Measurements from ENCODE around the gene DAB2IP.
"Not testable (repeated sequence)": the region's sequence is repeated elsewhere in the genome, so short reads cannot be mapped to it uniquely, and the experiment has no call there.

Gene DAB2IP

DNA sequence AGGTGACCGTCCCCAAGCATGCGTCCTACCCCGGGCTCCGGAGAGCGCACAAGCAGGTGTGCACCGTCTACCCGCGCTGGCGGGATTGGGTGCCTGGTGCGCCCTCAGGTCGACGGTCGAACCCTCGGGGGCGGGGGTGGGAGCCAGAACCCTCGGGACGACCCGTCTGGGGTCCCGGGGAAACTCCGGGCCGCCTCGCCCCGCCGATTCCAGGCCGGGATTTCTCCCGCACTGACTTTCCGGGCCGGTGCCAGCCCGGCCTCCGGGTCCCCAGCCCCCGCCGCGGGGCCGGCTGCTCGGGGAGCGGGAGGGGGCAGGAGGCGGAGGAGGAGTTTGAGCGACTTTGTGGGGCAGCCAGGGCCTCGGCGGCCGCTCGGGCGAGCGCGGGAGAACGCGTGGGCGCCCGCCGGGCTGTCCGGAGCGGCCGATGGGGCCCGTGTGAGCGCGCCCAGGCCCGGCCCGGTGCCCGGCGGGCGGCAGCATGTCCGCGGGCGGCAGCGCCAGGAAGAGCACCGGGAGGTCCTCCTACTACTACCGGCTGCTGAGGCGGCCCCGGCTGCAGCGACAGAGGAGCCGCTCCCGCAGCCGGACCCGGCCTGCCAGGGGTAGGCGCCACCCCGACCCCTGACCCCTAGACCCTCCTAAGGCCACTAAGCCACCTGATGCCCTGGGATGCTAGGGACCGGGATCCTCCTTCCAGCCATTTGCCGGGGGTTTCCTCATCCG, at the start of gene DAB2IP:
TSS of gene DAB2IP (plus strand) at position 340 of the 726 bp plus-strand sequence. CDS start at position 482, 142 bp downstream.
- no peak for DNase-seq (ENCODE audit: low read depth, low spot score)

DNA sequence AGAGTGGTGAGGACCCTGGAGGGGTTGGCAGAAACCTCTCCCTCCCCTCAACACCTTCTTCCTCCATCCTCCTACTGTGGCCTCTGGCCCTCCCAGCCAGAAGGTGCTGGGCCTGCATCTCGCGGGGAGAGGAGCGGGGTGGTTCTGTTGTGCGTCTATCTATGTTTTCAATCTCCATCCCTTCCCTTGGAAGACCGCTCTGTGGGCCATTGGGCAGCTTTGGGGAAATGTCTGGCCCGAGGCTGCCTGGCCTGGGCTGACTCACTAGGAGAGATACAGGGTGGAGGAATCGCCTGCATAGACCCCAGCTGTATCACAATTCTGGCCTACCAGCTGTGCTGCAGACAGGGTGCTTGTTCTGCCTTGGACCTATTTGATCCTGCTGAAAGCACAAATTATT, 48.4 kb upstream of the DAB2IP start:
- no peak for DNase-seq (ENCODE audit: low read depth, low spot score)

DNA sequence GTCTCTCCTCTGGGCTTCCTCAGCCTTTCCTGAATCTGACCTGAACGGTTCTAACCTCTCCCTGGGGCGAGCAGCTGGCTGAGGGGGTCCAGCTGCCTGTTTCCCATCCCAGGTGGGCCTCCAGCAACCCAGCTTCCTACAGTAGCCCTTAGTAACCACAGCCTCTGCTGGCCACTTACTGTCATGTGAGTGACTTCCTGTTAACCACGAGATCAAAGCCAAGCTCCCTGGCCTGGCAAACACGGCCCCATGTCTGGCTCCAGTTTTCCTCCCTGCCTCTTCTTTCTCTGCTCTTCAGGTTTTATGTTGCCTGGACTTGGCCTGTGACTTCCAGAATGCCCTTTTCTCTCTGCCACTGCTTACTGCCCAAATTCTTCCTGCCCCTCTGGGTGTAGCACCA, 47.2 kb upstream of the DAB2IP start:
- DNase-seq (ENCODE audit: low read depth, low spot score), result no peak

DNA sequence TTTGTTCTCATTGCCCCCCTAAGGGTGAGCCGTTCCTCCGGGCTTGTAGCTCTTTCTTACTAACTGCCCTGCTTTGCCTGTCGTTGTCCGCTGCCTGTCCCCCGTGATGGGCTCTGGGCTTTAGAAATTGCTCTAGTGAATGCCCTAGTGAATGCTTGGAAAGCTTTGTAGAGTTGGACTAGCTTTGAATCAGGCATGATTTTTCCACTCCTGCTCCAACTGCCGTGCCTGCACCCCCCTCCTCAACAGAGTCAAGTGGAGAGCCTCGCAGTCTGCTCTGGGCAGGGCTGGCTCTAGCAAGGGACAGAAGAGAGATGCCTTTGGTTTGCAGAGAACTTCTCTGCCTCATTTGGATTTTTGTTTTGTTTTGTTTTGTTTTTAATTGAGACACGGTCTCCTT, 46.8 kb upstream of the DAB2IP start:
- no peak for DNase-seq (ENCODE audit: low read depth, low spot score)

DNA sequence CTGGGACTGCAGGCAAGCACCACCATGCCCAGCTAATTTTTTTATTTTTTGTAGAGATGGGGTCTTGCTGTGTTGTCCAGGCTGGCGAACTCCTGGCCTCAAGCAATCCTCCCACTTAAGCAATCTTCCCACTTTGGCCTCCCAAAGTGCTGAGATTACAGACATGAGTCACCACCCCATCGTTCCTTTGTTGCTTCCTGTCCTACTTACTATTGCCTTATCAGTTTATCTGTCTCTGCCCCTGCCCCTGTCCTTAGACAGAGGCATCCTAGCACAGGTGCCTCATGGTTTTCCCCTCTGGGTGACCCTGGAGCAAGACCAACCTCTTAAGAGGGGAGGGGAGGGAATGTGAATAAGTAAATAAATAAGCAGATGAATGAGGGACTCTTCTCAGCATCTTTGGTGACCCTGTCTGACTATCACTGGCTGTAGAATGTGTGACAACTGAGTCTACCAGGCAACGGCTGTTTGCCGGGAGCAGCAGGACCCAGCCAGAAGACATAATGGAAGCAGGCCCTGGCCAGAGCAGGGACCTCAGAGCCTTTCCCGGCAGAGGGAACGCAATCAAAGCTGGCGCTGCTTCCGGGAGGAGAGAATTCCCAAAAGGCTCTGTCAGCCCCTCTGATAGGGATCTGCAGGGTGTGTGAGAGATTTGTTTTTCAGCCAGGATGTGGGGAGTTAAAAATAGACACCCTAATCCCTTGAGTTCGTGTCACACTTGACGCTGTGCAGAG, 43.8 kb upstream of the DAB2IP start:
- DNase-seq (ENCODE audit: low read depth, low spot score), result no peak

DNA sequence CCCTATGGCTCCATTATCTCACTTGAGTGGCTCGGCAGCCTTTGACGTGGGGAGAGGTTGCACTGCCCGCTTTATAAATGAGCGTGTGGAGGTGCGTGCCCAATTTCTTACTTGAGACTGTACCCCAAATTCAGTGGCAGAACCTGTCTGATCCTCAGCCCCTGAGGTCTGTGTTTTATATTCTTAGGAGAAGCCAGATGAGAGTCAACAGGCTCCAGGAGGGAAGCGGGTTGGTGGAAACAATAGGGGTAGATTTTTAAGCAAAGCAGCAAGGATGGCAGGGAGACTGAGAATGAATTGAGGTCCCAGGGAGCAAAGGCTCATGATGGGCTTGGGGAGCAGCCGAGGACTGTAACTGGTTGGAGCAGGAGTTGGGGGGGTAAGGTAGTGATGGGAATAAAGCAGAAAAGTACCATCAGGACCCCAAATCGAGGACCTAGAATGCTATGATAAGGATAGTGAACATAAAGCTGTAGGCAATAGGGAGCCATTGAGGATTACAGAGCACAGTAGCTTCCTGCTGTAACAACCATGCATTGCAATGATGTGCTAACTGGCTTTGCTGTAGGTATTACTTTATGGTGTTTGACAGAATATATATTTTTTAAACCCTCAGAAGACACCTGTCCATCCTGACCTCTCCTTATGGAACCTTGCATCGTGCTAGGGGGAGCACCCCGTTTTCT, 43.1 kb upstream of the DAB2IP start:
- no peak for DNase-seq (ENCODE audit: low read depth, low spot score)

DNA sequence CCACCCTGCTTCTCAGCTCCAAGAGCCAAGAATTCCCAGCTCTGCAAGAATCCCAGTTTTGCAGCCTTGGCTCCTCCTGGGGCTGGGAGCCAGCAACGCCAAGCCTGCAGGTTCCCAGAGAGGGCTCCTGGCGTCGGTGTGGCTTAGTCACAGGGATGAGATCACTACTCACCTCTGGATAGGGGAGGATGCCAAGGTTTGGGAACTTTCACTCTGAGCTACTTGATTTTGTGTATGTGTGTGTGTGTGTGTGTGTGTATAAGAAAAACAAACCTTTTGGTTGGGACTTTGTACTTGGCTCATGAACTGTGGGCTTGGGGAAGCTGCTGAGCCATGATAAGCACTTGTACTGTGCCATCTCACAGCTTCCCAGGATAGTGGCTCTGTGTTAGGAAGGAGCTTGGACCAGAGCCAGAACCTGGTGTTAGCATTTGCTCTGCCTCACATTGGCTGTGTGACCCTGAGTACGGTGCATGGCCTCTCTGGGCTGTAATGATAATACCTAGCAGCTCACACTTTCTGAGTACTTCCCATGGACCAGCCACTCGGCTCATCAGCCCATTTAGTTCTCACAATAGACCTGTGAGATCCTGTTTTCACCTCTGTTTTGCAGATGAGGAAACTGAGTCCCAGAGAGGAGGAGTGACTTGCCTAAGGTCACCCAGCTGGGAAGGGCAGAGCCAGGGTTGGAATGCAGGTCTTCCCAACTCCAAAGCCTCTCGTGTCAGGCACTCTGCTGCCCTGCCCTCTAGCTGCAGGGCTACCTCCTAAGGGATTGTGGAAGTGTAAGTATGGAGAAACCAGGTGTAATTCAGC, 41.4 kb upstream of the DAB2IP start:
- DNase-seq (ENCODE audit: low read depth, low spot score), result no peak

DNA sequence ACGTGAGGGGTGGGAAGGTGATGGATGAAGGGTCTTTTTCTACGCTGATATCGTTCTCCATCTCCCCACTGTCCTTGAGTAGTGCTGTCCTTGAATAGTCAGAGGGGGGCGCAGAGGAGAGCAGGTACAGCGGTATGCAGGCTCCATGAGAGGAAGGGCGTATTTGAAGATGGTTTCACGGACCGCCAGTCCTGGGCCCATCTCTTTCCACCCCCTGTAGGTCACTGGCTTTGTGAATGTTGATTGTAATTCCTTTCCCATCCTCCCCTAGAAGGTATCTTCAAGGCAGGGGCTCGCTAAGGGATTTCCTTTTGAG, 40.8 kb upstream of the DAB2IP start:
- DNase-seq (ENCODE audit: low read depth, low spot score), result no peak

DNA sequence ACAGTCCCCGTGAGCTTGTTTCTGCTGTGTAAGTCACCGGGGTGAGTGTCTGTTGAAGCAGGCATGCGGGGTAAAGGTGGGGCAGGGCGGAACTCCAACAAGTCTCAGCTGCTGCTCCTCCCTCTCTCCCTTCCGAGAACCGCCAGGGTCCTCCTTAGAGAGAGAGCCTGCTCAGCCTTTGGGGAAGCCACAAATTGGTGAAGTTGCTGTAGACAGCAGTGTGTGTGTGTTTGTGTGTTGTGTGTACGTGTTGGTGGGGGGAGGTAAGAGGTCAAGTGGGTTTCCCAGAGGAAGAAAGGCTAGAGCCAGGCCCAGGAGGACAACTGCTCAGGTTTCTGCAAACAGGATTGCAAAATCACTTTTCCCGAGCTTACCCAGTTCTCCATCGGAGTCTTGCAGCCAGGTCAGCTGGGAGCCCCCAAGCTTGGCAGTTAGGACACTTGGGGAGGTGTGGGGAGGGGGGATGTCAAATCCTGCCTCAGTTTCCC, 38.9 kb upstream of the DAB2IP start:
- DNase-seq (ENCODE audit: low read depth, low spot score), result no peak

DNA sequence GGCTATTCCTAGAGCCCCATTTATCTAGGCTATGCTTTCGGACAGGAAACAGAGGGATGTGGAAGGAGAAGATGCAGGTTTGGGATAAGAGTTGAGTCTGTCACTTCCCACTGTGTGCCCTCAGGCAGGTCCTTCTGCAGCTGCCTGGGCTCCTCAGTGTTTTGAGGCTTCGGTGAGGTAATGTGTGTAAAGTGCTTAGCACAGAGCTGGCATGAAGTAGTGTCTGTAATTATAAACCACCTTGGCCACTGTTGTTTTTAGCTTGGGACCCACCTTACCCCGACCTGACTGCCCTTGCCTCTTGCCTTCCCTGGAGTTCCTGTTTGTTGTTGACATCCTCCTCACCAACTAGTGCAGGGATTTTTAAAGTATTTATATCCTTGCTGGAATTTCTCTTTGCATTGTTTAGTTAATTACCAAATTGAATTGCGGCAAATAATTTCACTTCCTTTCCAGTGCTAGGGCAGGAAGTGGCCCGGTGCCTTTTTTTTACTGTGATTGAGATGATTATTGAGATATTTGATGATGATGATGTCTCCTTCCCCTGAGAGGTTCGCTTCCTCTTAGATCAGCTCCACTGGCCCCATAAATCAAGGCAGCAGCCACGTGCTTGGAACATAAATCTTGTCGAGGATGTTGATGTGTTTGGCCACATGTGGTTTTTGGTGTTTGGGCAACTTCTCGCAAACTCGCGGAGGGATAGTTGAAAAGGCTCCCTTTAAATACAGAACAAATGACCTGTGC, 38.3 kb upstream of the DAB2IP start:
- DNase-seq (ENCODE audit: low read depth, low spot score), result no peak

DNA sequence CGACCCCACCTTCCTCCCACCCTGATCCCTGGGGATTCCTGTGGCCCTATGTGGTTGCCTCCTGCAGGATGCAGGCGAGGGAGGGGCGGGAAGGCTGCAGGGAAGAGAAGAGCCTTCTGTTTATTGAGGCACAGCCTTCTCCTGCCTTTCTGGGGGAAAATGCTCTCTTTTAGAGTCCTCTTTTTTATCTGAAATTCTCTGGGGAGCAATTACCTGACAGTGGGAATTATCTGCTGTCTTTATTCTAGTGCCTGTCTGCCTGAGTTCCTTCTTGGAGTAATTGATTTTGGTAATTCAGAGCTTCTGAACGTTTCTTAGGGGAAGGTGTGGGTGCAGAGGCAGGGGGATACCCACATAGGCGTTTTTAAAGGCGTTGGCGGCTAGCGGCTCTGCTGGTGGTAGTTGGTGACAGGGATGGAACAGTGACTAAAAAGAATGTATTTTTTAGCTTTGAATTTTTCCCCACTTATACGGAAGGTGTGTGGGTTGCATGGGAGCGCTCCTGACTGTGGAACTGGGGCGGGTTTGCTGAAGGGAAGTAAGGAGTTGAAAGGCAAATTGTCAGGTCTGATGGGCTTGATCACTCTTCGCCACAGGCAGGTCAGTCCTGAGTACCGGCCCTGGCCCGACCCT, 35.2 kb upstream of the DAB2IP start:
- no peak for DNase-seq (ENCODE audit: low read depth, low spot score)

DNA sequence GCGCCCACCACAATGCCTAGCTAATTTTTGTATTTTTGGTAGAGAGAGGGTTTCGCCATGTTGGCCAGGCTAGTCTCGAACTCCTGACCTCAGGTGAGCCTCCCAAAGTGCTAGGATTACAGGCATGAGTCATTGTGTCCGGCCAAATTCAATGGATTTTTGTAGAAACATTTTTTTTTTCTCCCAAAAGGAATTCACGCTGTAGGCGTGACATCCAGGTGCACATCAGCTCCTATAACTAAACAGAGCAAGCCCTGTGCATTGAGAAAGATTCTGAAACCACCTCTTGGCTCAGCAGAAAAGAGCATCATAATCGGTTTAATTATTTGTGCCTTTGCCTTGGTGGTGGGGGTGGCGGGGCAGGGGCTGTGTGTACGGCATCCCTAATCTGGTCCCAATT, 32.9 kb upstream of the DAB2IP start:
- no peak for DNase-seq (ENCODE audit: low read depth, low spot score)

DNA sequence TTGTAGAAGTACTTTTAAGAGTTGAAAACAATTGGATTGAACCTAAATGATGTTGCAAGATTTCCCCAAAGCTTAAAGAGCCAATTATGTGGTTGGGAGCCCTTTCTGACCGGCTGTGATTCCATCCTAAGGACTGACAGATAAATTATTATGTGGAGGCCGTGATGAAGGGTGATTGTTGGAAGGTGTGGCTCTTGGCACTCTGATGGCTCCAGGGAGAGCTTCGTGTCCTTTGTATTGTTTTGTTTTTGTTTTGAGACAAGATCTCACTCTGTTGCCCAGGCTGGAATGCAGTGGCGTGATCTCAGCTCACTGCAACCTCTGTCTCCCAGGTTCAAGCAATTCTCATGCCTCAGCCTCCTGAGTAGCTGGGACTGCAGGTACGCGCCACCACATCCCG, 32.5 kb upstream of the DAB2IP start:
- not testable (repeated sequence) for DNase-seq (ENCODE audit: low read depth, low spot score)

DNA sequence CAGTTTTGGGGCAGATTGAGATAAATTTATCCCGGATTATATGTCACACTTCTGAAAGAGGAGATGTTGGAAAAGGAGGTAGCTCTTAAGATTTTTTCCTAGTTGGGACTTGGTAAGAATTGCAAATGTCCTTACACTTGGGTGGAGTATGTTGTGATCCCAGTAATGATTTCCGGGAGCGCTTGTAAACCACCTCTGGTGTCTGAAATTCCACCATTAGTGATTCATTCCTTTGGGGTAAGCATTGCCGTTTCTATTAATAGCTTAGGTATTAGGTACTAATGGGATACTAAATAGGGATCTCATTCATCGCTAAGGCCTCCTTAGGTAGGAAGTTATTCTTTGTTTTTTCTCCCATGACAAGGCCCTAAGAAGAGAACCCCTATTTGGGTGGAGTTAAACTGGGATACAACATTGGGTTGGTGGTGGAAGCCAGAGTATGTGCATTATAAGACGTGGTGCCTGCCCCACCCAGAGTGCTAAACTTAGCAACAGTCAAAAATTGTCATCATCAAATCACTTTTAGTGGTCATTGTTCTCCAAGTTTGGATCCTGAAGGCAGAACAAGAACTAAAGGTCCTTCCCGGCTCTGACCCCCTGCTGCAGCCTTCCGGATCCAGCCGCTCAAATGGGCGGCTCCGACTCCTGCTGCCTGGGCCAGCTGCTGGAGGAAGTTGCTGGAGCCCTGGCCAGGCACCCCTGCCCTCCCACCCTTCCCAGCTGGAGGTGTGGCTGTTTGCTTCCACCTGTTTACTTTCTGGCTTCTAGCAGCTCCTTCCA, 31.7 kb upstream of the DAB2IP start:
- DNase-seq (ENCODE audit: low read depth, low spot score), result no peak

DNA sequence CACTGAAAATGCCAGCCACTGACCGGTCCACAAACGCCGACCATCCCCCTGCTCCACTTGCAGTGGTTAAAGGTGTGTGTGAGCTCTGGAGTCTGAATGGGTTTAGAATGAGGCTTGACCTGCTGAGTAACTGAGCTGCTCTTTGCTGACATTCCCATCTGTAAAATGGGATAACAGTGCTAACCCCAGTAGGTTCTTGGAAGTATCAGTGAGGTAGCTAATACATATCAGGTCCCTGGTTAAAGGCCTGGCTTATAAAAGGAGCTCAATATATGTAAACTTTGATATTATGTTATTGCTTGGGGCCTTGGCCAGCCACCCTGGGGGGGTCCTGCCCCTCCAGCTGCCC, 31.1 kb upstream of the DAB2IP start:
- DNase-seq (ENCODE audit: low read depth, low spot score), result no peak

DNA sequence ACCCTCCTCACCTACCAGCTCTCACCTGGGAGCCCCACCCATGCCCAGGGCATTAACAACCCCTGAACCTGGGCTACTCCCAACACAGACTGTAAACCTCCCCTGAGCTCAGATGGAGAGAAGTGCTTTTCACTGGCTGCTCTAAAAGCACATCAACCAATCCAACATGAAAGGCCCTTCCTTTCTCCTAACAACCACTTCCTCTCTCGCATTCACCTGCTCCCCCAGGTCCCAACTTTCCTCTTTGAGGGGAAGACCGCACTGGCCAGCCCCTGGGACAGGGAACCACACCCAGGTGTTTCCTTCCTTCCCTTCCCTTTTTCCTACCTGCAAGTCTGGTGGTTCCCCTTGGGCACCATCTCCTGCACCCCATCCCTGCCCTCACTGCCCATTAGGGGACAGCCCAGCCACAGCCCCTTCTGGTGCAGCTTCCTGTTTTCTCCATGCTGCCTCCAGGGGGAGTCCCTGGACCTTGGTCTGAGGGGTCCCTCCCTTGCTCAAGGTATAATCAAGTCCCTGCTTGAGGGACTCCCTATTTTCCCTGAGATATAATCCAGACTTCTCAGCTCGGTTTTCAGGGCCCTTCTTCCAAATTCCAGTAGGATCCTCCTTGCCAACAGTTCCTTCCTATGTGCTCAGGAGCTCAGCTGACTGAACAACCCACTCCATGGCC, 30.5 kb upstream of the DAB2IP start:
- DNase-seq (ENCODE audit: low read depth, low spot score), result no peak

DNA sequence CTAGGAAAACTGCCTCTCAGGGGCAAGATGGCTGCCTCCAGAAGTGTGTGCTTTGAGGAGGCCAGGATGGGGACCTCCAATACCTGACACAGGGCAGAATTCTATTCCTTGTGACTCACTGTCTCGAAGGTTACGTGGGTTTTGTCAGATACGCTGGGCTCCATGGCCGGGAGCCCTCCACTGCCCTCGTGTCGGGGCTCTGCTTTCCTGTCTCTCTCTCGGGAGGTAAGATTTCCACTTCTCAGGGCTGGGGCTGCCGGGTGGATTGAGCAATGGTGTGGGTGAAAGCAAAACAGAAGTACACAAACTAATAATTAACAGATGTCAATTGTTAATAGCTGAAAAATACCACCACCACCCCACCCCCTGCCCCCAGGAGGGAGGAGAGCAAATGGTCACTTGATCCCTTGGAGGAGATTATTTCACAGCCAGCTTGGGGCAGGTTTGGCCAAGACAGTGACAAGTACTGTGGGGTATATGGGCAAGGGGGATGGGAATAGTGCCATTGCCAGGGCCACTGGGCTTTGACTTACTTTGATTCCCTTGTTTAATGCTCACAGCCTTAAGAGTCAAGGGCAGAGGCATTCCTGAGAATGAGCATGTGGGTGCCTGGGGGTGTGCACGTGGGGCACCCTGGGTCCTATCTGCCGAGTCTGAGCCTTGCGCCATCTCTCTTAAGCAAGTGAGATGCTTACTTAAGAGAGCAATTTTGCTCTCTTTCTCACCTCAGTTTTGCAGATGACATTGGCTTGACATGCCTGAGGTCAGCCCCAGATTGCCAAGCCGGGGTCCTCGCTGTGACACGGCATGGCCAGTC, 28.8 kb upstream of the DAB2IP start:
- no peak for DNase-seq (ENCODE audit: low read depth, low spot score)

DNA sequence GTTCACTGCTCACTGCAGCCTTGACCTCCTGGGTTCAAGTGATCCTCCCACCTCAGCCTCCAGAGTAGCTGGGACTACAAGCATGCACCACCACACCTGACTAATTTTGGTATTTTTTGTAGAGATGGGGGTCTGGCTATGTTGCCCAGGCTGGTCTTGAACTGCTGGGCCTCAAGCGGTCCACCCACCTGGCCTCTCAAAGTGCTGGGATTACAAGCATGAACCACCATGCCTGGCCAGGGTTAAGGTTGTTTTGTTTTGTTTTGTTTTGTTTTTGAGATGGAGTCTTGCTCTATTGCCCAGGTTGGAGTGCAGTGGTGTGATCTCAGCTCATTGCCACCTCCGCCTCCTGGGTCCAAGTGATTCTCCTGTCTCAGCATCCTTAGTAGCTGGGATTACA, 28.0 kb upstream of the DAB2IP start:
- not testable (repeated sequence) for DNase-seq (ENCODE audit: low read depth, low spot score)

DNA sequence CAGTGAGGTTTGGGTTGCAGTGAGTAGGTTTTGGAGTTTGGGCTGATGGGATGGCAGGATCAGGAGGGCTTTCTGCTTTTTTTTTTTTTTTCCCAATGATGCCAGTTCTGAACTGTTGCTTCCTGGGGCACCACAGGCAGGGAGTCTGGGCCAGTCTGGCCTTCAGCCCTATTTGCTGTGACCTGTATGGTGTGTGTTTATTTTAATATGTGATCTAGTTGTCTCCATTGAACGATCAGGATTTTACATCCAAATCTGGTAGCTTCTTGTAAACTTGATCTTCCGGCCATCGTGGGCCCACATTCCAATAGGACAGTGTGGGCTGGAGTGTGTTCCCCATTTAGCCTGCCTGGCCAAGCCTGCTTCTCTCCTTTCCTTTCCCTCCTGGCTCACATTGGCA, 25.8 kb upstream of the DAB2IP start:
- DNase-seq (ENCODE audit: low read depth, low spot score), result no peak
